ENCODE measurements around the gene PPP1R12A. TPM values are rescaled to one million over a fixed set of nuclear protein-coding genes. Genes with fewer than 3 reads are reported as not detected.

PPP1R12A gene
- total and polyA plus RNA-seq, 5 donors: 20.2 to 77.1 (median 70.5) TPM

DNA sequence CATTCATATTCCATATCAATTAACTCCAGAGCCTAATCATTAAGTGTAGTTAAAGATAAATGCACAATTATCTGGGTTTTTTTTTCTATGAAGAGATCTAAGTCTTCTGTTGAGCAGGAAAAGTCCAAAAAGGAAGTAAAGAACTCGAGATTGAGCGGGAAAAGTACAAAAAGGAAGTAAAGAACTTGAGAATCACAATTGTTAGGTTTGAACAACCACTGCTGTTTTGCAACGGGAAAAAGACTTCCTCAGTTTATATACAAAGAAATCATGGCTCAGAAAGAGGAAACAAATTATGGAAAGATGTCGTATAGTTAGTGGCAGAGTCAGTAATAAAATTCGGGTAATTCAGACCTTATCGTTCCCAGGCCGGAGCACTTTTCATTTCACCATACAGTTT lies 63.3 kb downstream of the PPP1R12A start:
- Histone ChIP-seq H3K27me3 (ENCODE audit: control insufficient read depth, insufficient read depth) (no peaks in the 10 kb centered on the region), H3K9me3 (ENCODE audit: control insufficient read depth, low read length) (no peaks in the 10 kb centered on the region), H3K4me3 (ENCODE audit: low read length) (no peak overlapping the region), H3K4me1 (ENCODE audit: control insufficient read depth, insufficient read depth, low read length) (peaks cover 3% of the 10 kb centered on the region), H3K27ac (ENCODE audit: low read length) (no peak overlapping the region)
- DNase-seq (no peak), ATAC-seq (no peak)
- intact Hi-C loops (cut with DNase I): no loop called here
- 63% methylated on average over 7 of the region's 7 CpGs for WGBS

- ATAC-seq (no peak), DNase-seq (no peak)
- Histone ChIP-seq H3K4me3 (ENCODE audit: low read length) (no peak overlapping the region), H3K9me3 (ENCODE audit: control insufficient read depth, low read length) (no peaks in the 10 kb centered on the region), H3K27ac (ENCODE audit: low read length) (no peak overlapping the region), H3K27me3 (ENCODE audit: control insufficient read depth, insufficient read depth) (no peaks in the 10 kb centered on the region), H3K4me1 (ENCODE audit: control insufficient read depth, insufficient read depth, low read length) (peaks cover 3% of the 10 kb centered on the region)
- intact Hi-C loops (cut with DNase I): no loop called here
Observed at GRCh38 chr12:79870916-79871315, 64.0 kb downstream of the PPP1R12A start.

DNA sequence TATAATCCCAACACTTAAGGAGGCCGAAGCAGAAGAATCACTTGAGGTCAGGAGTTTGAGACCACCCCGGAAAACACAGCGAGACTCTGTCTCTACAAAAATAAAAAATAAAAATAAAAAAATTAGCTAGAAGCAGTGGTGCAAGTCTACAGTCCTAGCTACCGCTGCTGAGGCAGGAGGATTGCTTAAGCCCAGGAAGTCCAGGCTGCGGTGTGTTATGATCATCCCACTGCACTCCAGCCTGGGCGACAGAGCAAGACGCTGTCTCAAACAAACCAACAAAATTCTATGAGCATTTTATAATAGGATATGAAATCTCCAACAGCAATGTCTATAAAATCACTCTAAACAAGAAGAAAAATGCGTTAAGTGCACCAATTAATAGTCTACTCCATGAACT lies 75.3 kb downstream of the PPP1R12A start:
- H3K27me3 ChIP-seq (ENCODE audit: control insufficient read depth, insufficient read depth): no peaks in the 10 kb centered on the region
- intact Hi-C loops (cut with DNase I): no loop called here
- H3K4me3 ChIP-seq (ENCODE audit: low read length): no peak overlapping the region
- no peak overlapping the region for H3K27ac ChIP-seq (ENCODE audit: low read length)
- ATAC-seq (no peak), DNase-seq (no peak)
- H3K4me1 ChIP-seq (ENCODE audit: control insufficient read depth, insufficient read depth, low read length): peaks cover 4% of the 10 kb centered on the region
- 94% methylated on average over 8 of the region's 8 CpGs for WGBS
- H3K9me3 ChIP-seq (ENCODE audit: control insufficient read depth, low read length): no peaks in the 10 kb centered on the region

- Histone ChIP-seq H3K27ac (ENCODE audit: low read length) (no peak overlapping the region), H3K4me1 (ENCODE audit: control insufficient read depth, insufficient read depth, low read length) (peaks cover 4% of the 10 kb centered on the region), H3K4me3 (ENCODE audit: low read length) (no peak overlapping the region), H3K9me3 (ENCODE audit: control insufficient read depth, low read length) (no peaks in the 10 kb centered on the region), H3K27me3 (ENCODE audit: control insufficient read depth, insufficient read depth) (no peaks in the 10 kb centered on the region)
- 92% methylated on average over 1 of the region's 1 CpG for WGBS
- ATAC-seq (no peak), DNase-seq (no peak)
- intact Hi-C loops (cut with DNase I): no loop called here
Observed at GRCh38 chr12:79858518-79858917, 76.4 kb downstream of the PPP1R12A start.

DNA sequence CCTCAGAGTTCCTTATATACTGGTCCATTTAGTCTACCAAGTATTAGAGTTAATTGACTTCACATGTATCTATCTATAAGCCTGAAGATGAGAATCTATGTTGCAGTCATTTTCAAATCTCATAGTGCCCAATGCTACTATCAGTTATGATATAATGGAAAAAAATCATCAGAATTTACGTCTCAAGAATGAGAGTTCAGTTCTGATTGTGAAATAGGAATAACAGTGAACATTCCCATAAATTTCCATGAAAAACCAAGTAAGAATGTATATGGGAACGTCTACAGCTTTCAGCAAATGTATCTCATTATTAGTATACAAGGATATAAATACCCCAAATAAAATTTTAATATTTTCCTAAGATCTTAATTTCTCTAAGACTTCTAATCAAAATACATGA lies 77.2 kb downstream of the PPP1R12A start:
- Histone ChIP-seq H3K27ac (ENCODE audit: low read length) (no peak overlapping the region), H3K4me1 (ENCODE audit: control insufficient read depth, insufficient read depth, low read length) (peaks cover 4% of the 10 kb centered on the region), H3K27me3 (ENCODE audit: control insufficient read depth, insufficient read depth) (no peaks in the 10 kb centered on the region), H3K9me3 (ENCODE audit: control insufficient read depth, low read length) (no peaks in the 10 kb centered on the region), H3K4me3 (ENCODE audit: low read length) (no peak overlapping the region)
- 43% methylated on average over 2 of the region's 2 CpGs for WGBS
- DNase-seq: no peak
- no peak for ATAC-seq
- intact Hi-C loops (cut with DNase I): no loop called here

GRCh38 chr12:79850610-79851299 lies 84.1 kb downstream of the PPP1R12A start:
- Histone ChIP-seq H3K9me3 (ENCODE audit: control insufficient read depth, low read length) (no peaks in the 10 kb centered on the region), H3K4me3 (ENCODE audit: low read length) (no peak overlapping the region), H3K27ac (ENCODE audit: low read length) (no peak overlapping the region), H3K4me1 (ENCODE audit: control insufficient read depth, insufficient read depth, low read length) (peaks cover 3% of the 10 kb centered on the region), H3K27me3 (ENCODE audit: control insufficient read depth, insufficient read depth) (no peaks in the 10 kb centered on the region)
- intact Hi-C loops (cut with DNase I): no loop called here
- no peak for DNase-seq
- no peak for ATAC-seq
- WGBS: 45% methylated on average over 1 of the region's 1 CpG

DNA sequence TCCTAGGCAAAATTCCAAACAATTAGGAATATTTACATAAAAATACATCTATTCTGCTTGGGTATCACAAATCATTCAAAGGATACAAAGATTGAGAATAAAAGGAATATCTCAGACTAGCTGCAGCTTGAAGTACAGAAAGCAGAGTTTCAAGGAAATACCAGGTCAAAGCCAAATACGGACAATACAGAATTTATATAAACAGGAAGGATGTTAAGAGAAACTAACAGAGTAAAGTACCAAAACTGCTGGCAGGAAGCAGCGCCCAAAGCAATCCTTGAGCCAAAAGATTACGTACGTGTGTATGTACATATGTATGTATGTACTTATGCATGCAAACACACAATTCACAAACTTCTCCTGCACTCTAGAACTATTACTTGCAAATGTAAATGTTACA lies 86.6 kb downstream of the PPP1R12A start:
- intact Hi-C loops (cut with DNase I): no loop called here
- Histone ChIP-seq H3K4me1 (ENCODE audit: control insufficient read depth, insufficient read depth, low read length) (peaks cover 6% of the 10 kb centered on the region), H3K27me3 (ENCODE audit: control insufficient read depth, insufficient read depth) (no peaks in the 10 kb centered on the region), H3K4me3 (ENCODE audit: low read length) (no peak overlapping the region), H3K9me3 (ENCODE audit: control insufficient read depth, low read length) (no peaks in the 10 kb centered on the region), H3K27ac (ENCODE audit: low read length) (no peak overlapping the region)
- WGBS: 20% methylated on average over 4 of the region's 4 CpGs
- DNase-seq: no peak
- no peak for ATAC-seq

- H3K27me3 ChIP-seq (ENCODE audit: control insufficient read depth, insufficient read depth): no peaks in the 10 kb centered on the region
- no peak overlapping the region for H3K4me3 ChIP-seq (ENCODE audit: low read length)
- H3K27ac ChIP-seq (ENCODE audit: low read length): no peak overlapping the region
- DNase-seq: no peak
- no peaks in the 10 kb centered on the region for H3K9me3 ChIP-seq (ENCODE audit: control insufficient read depth, low read length)
- intact Hi-C loops (cut with DNase I): no loop called here
- 47% methylated on average over 1 of the region's 1 CpG for WGBS
- no peak for ATAC-seq
- H3K4me1 ChIP-seq (ENCODE audit: control insufficient read depth, insufficient read depth, low read length): peaks cover 6% of the 10 kb centered on the region
Observed at GRCh38 chr12:79847417-79847816, 87.5 kb downstream of the PPP1R12A start.

DNA sequence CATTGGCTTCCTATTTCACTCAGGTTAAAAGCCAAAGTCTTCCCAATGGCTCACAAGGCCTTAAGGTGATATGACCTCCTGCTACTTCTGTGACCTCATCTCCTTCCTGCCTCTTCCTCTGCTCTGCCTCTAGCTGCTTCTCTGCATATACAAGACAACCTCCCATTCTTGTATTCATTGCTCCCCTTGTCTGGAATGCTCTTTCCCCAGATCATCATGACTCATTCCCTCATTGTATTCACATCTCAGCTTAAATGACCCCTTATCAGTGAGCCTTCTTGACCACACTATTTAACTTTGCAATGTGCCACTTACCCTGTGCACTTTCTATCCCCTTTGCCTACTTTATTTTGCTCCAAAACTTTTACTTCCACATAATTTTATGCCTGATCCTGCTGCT lies 90.2 kb downstream of the PPP1R12A start:
- Histone ChIP-seq H3K4me1 (ENCODE audit: control insufficient read depth, insufficient read depth, low read length) (peaks cover 5% of the 10 kb centered on the region), H3K27ac (ENCODE audit: low read length) (peak overlapping the region; percentile 71), H3K27me3 (ENCODE audit: control insufficient read depth, insufficient read depth) (no peaks in the 10 kb centered on the region), H3K9me3 (ENCODE audit: control insufficient read depth, low read length) (no peaks in the 10 kb centered on the region), H3K4me3 (ENCODE audit: low read length) (no peak overlapping the region)
- ATAC-seq (peak; percentile 30 to 71), DNase-seq (no peak)
- intact Hi-C loops (cut with DNase I): no loop called here

DNA sequence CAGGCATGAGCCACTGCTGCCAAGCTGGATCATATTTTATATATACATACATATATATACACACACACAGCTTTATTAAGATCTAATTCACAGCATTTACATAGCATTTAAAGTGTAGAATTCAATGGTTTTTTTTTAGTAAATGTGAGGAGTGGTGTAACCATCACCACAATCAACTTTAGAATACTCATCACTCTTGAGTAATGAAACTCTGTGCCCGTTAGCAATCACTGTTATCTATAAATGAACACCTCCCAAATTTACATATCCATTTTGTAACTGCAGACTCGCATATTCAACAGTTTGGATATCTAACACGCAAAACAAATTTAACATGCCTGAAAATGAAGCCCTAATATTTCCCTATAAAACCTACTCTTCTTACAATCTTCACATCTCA lies 90.9 kb downstream of the PPP1R12A start:
- no peak overlapping the region for H3K27ac ChIP-seq (ENCODE audit: low read length)
- 86% methylated on average over 3 of the region's 3 CpGs for WGBS
- no peak overlapping the region for H3K4me3 ChIP-seq (ENCODE audit: low read length)
- no peak for DNase-seq
- H3K27me3 ChIP-seq (ENCODE audit: control insufficient read depth, insufficient read depth): no peaks in the 10 kb centered on the region
- peaks cover 5% of the 10 kb centered on the region for H3K4me1 ChIP-seq (ENCODE audit: control insufficient read depth, insufficient read depth, low read length)
- ATAC-seq: no peak
- intact Hi-C loops (cut with DNase I): no loop called here
- H3K9me3 ChIP-seq (ENCODE audit: control insufficient read depth, low read length): no peaks in the 10 kb centered on the region

DNA sequence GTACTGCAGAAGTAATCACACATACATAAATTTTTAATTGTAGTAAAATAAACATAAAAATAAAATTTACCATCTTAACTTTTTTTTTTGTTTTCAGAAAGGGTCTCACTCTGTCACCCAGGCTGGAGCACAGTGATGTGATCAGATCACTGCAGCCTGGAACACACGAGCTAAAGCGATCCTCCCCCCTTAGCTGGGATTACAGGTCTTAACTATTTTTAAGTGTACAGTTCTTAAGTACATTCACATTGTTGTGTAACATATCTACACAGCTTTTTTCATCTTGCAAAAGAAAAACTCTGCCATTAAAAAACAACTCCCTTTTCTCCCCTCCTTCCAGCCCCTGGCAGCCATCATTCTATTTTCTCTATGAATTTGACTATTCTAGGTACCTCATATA lies 92.3 kb downstream of the PPP1R12A start:
- no peaks in the 10 kb centered on the region for H3K9me3 ChIP-seq (ENCODE audit: control insufficient read depth, low read length)
- no peak overlapping the region for H3K4me3 ChIP-seq (ENCODE audit: low read length)
- 70% methylated on average over 2 of the region's 2 CpGs for WGBS
- H3K4me1 ChIP-seq (ENCODE audit: control insufficient read depth, insufficient read depth, low read length): peaks cover 5% of the 10 kb centered on the region
- no peak for DNase-seq
- ATAC-seq: no peak
- intact Hi-C loops (cut with DNase I): no loop called here
- no peak overlapping the region for H3K27ac ChIP-seq (ENCODE audit: low read length)
- H3K27me3 ChIP-seq (ENCODE audit: control insufficient read depth, insufficient read depth): no peaks in the 10 kb centered on the region

- intact Hi-C loops (cut with DNase I): no loop called here
Observed at GRCh38 chr12:79841878-79842265, 93.0 kb downstream of the PPP1R12A start.

More at GRCh38 chr12:79841878-79842265, 93.0 kb downstream of the PPP1R12A start:
- WGBS: 69% methylated on average over 4 of the region's 4 CpGs
- ATAC-seq (peak in 1 of 2 donors; percentile 16), DNase-seq (no peak)
- Histone ChIP-seq H3K4me1 (ENCODE audit: control insufficient read depth, insufficient read depth, low read length) (peaks cover 5% of the 10 kb centered on the region), H3K27ac (ENCODE audit: low read length) (peak overlapping the region; percentile 64), H3K27me3 (ENCODE audit: control insufficient read depth, insufficient read depth) (no peaks in the 10 kb centered on the region), H3K4me3 (ENCODE audit: low read length) (no peak overlapping the region), H3K9me3 (ENCODE audit: control insufficient read depth, low read length) (no peaks in the 10 kb centered on the region)

All from right cardiac atrium (tissue), 5 donors.